PC-9 (cell line): ENCODE data around the gene LRRC1.

Experiments
- CTCF ChIP-seq: fragments of 200-600 bp; sonication (generic); conservative IDR thresholded peaks from 2 replicates; pipeline ENCODE4 v1.6.1; 2017; ENCODE audit warnings: mixed run types, antibody characterized with exemption, mild to moderate bottlenecking, moderate library complexity
- EZH2 ChIP-seq: fragments of 200-600 bp; sonication (generic); IDR thresholded peaks from 2 replicates; pipeline ENCODE4 v1.8.0; 2017; ENCODE audit warnings: antibody characterized with exemption, low read depth

- no peak for TF ChIP-seq CTCF
- TF ChIP-seq EZH2: no peak
Measured at GRCh38 chr6:53766930-53767329, 27.9 kb upstream of the LRRC1 start.
